ENCODE results near the gene POLR2F. TPM values are rescaled to one million over a fixed set of nuclear protein-coding genes. Genes with fewer than 3 reads are reported as not detected.

Gene POLR2F
- total RNA-seq, 4 donors from 2014 or later, result 60.1 to 66.8 (median 64.1) TPM

GRCh38 chr22:37920126-37920525, 33.4 kb upstream of the POLR2F start:
- Histone ChIP-seq H3K4me3 (no peak overlapping the region), H3K9me3 (no peaks in the 10 kb centered on the region), H3K27ac (no peak overlapping the region), H3K27me3 (no peaks in the 10 kb centered on the region), H3K36me3 (peaks cover 87% of the 10 kb centered on the region), H3K4me1 (no peaks in the 10 kb centered on the region)
- TF ChIP-seq EP300 (IDR thresholded peaks at IDR 0.05) (no peak), POLR2AphosphoS5 (IDR thresholded peaks at IDR 0.05) (no peak), CTCF (IDR thresholded peaks at IDR 0.05) (no peak), POLR2A (IDR thresholded peaks at IDR 0.05) (no peak)
- 86% methylated on average over 5 of the region's 5 CpGs for WGBS
- DNase-seq (ENCODE audit: low spot score in 2 of 2), result no peak

- Histone ChIP-seq H3K9me3 (no peaks in the 10 kb centered on the region), H3K27me3 (no peaks in the 10 kb centered on the region), H3K4me1 (no peaks in the 10 kb centered on the region), H3K36me3 (peaks cover 92% of the 10 kb centered on the region), H3K4me3 (no peak overlapping the region), H3K27ac (no peak overlapping the region)
- TF ChIP-seq EP300 (IDR thresholded peaks at IDR 0.05), result no peak
- TF ChIP-seq POLR2AphosphoS5 (IDR thresholded peaks at IDR 0.05), result no peak
- no peak for TF ChIP-seq CTCF (IDR thresholded peaks at IDR 0.05)
- no peak for TF ChIP-seq POLR2A (IDR thresholded peaks at IDR 0.05)
- no peak for DNase-seq (ENCODE audit: low spot score in 2 of 2)
- WGBS, result 69% methylated on average over 3 of the region's 11 CpGs
These were observed 31.3 kb upstream of the POLR2F start for GRCh38 chr22:37922191-37922590.

- no peaks in the 10 kb centered on the region for H3K9me3 ChIP-seq
- WGBS, result no CpG with 5 or more reads among the region's 4 CpGs
- no peak for DNase-seq (ENCODE audit: low spot score in 2 of 2)
- peaks cover under 1% of the 10 kb centered on the region for H3K4me1 ChIP-seq
- peaks cover 92% of the 10 kb centered on the region for H3K36me3 ChIP-seq
- no peak for TF ChIP-seq POLR2AphosphoS5 (IDR thresholded peaks at IDR 0.05)
- TF ChIP-seq CTCF (IDR thresholded peaks at IDR 0.05), result no peak
- TF ChIP-seq EP300 (IDR thresholded peaks at IDR 0.05), result no peak
- TF ChIP-seq POLR2A (IDR thresholded peaks at IDR 0.05), result no peak
- no peak overlapping the region for H3K27ac ChIP-seq
- H3K4me3 ChIP-seq, result no peak overlapping the region
- H3K27me3 ChIP-seq, result no peaks in the 10 kb centered on the region
These were observed 29.6 kb upstream of the POLR2F start for GRCh38 chr22:37923927-37924326.

GRCh38 chr22:37924386-37925065, 29.0 kb upstream of the POLR2F start:
- 88% methylated on average over 13 of the region's 18 CpGs for WGBS
- no peak overlapping the region for H3K27ac ChIP-seq
- DNase-seq (ENCODE audit: low spot score in 2 of 2), result no peak

More at GRCh38 chr22:37924386-37925065, 29.0 kb upstream of the POLR2F start:
- no peak for TF ChIP-seq EP300 (IDR thresholded peaks at IDR 0.05)
- no peak for TF ChIP-seq POLR2A (IDR thresholded peaks at IDR 0.05)
- no peak for TF ChIP-seq CTCF (IDR thresholded peaks at IDR 0.05)
- TF ChIP-seq POLR2AphosphoS5 (IDR thresholded peaks at IDR 0.05), result no peak
- no peaks in the 10 kb centered on the region for H3K27me3 ChIP-seq
- no peak overlapping the region for H3K4me3 ChIP-seq
- peaks cover 5% of the 10 kb centered on the region for H3K4me1 ChIP-seq
- H3K9me3 ChIP-seq, result no peaks in the 10 kb centered on the region
- H3K36me3 ChIP-seq, result peaks cover 94% of the 10 kb centered on the region

Measured in suprapubic skin (tissue), 4 donors.